B cell (primary cell): ENCODE measurements around the gene ANAPC2. TPM values are rescaled to one million over a fixed set of nuclear protein-coding genes. Genes with fewer than 3 reads are reported as not detected.
A peak's percentile ranks its signal among the peaks of the same experiment; 100 is the strongest.

Source experiments
- ATAC-seq: fragments of 200-7000 bp; cut with Tn5 transposase; one replicate; pipeline ENCODE4 v1.10.0; 2021; ENCODE audit warnings: low read depth, mild to moderate bottlenecking, moderate number of reproducible peaks, moderate library complexity
- CTCF ChIA-PET: fragments of 350-600 bp; sonication (Branson Sonifier 250); formaldehyde crosslinking; loops from one replicate; lab custom pipeline; 2021; ENCODE audit warnings: antibody characterized with exemption, inconsistent platforms; lab: Charles Lee
- POLR2A ChIA-PET: fragments of 350-600 bp; sonication (Branson Sonifier 250); formaldehyde crosslinking; loops from one replicate; lab custom pipeline; 2021; ENCODE audit warnings: antibody characterized with exemption; lab: Charles Lee
- DNase-seq: peaks from one replicate; pipeline ENCODE4 v3.0.0; 2013
- H2AFZ ChIP-seq: 2 replicates; pipeline ENCODE4 v1.6.1; 2012; ENCODE audit warnings: mild to moderate bottlenecking, low read depth, low read length; ENCODE audit not compliant: insufficient read depth, poor library complexity, severe bottlenecking
- H3K27ac ChIP-seq, 2 donors: 1 replicate in 1 of 2; 2 replicates in 1 of 2; pipeline ENCODE4 v1.5.1; 2012 to 2013; ENCODE audit warnings: low read length in 2 of 2, mild to moderate bottlenecking in 2 of 2, moderate library complexity in 1 of 2
- H3K27me3 ChIP-seq, 4 experiments: fragments of 200-600 bp in 1 of 4; sonication (generic) in 1 of 4; replicated peaks in 1 of 4; 1 replicate in 2 of 4; 2 replicates in 2 of 4; pipeline versions ENCODE4 v1.6.1 to v1.7.0; 2013 to 2016; ENCODE audit warnings: low read length in 3 of 4, mild to moderate bottlenecking in 2 of 4, mixed read lengths in 1 of 4, moderate library complexity in 1 of 4; ENCODE audit not compliant: insufficient read depth in 4 of 4, control insufficient read depth in 3 of 4; ENCODE audit errors: control extremely low read depth in 1 of 4
- H3K36me3 ChIP-seq, 2 experiments: replicated peaks in 1 of 2; 1 replicate in 1 of 2; 2 replicates in 1 of 2; pipeline versions ENCODE4 v1.6.1 to v1.7.1; 2013; ENCODE audit warnings: low read length in 1 of 2; ENCODE audit not compliant: insufficient read depth in 2 of 2, control insufficient read depth in 1 of 2; ENCODE audit errors: control extremely low read depth in 1 of 2, extremely low read depth in 1 of 2
- H3K4me1 ChIP-seq, 2 donors: fragments of 200-600 bp in 1 of 2; sonication (generic) in 1 of 2; 1 replicate in 1 of 2; 2 replicates in 1 of 2; pipeline versions ENCODE4 v1.5.1 to v1.6.1; 2013 to 2017; ENCODE audit warnings: low read length in 2 of 2; ENCODE audit not compliant: control insufficient read depth in 2 of 2, insufficient read depth in 2 of 2
- H3K4me2 ChIP-seq: replicated peaks from 2 replicates; pipeline ENCODE3; 2012; ENCODE audit warnings: mild to moderate bottlenecking, low read depth, low read length; ENCODE audit not compliant: poor library complexity, severe bottlenecking
- H3K4me3 ChIP-seq, 5 experiments: fragments of 200-600 bp in 1 of 5; sonication (generic) in 1 of 5; 1 replicate in 3 of 5; 2 replicates in 2 of 5; pipeline versions ENCODE4 v1.5.1 to v1.7.0; 2011 to 2016; ENCODE audit warnings: low read length in 4 of 5, mild to moderate bottlenecking in 4 of 5, low read depth in 2 of 5, control low read depth in 1 of 5, moderate library complexity in 1 of 5; ENCODE audit not compliant: insufficient read depth in 1 of 5; ENCODE audit errors: control extremely low read depth in 1 of 5, extremely low read depth in 1 of 5
- H3K79me2 ChIP-seq: fragments of 200-600 bp; sonication (generic); one replicate; pipeline ENCODE4 v1.6.0; 2016; ENCODE audit warnings: low read length; ENCODE audit not compliant: control insufficient read depth, insufficient read depth
- H3K9ac ChIP-seq: fragments of 200-600 bp; sonication (generic); 2 replicates; pipeline ENCODE4 v1.6.1; 2017; ENCODE audit warnings: mild to moderate bottlenecking, low read length, moderate library complexity
- H3K9me3 ChIP-seq, 3 donors: one replicate each; pipeline versions ENCODE4 v1.6.1 to v1.7.1; 2013; ENCODE audit warnings: low read length in 2 of 3; ENCODE audit not compliant: control insufficient read depth in 2 of 3, insufficient read depth in 1 of 3; ENCODE audit errors: control extremely low read depth in 1 of 3
- H4K20me1 ChIP-seq: 2 replicates; pipeline ENCODE4 v1.6.0; 2012; ENCODE audit warnings: mild to moderate bottlenecking, low read length; ENCODE audit not compliant: insufficient read depth, control insufficient read depth, poor library complexity, severe bottlenecking
- H3K27ac Mint-ChIP-seq: one replicate; pipeline ENCODE4 v1.8.0; 2021; ENCODE audit warnings: mixed read lengths
- H3K27me3 Mint-ChIP-seq: one replicate; pipeline ENCODE4 v1.8.0; 2021; ENCODE audit warnings: mixed read lengths
- H3K4me1 Mint-ChIP-seq: one replicate; pipeline ENCODE4 v1.8.0; 2021; ENCODE audit warnings: mixed read lengths
- H3K4me3 Mint-ChIP-seq: one replicate; pipeline ENCODE4 v1.8.0; 2021; ENCODE audit warnings: mixed read lengths
- H3K9me3 Mint-ChIP-seq: one replicate; pipeline ENCODE4 v1.8.0; 2022; ENCODE audit warnings: mixed read lengths; ENCODE audit not compliant: insufficient read depth
- CTCF ChIP-seq: fragments of 200-600 bp; IDR thresholded peaks from one replicate; pipeline ENCODE4 v1.8.0; 2022; ENCODE audit warnings: antibody characterized with exemption, mild to moderate bottlenecking
- EZH2 ChIP-seq: IDR thresholded peaks from 2 replicates; pipeline ENCODE4 v1.6.1; 2012; ENCODE audit warnings: borderline replicate concordance, low read depth, mild to moderate bottlenecking, moderate library complexity, low read length; ENCODE audit not compliant: insufficient read depth, poor library complexity, severe bottlenecking
- WGBS: methylation state at CpG from one replicate; pipeline ENCODE4 v1.1.5; 2013; ENCODE audit warnings: missing lambda C conversion rate; ENCODE audit not compliant: insufficient coverage; 5-methylcytosine and 5-hydroxymethylcytosine counted together
- intact Hi-C: fragments of 100-400 bp; cut with micrococcal nuclease; formaldehyde crosslinking; loops from one replicate; pipeline ENCODE4 v1.10.0; 2022
- polyA plus RNA-seq: library from polyadenylated mRNA; depleted of rRNA; stranded (reverse); fragments of >200 nt; gene quantifications from 2 replicates; pipeline ENCODE4 v1.2.3, GENCODE V29; 2012
- total RNA-seq, 2 donors: library from RNA; stranded (reverse); fragments of 120-200 nt in 1 of 2; gene quantifications; 1 replicate in 1 of 2; 2 replicates in 1 of 2; pipeline versions ENCODE4 v1.2.3 to v1.2.4, GENCODE V29; 2013 to 2022

The ANAPC2 gene
- total and polyA plus RNA-seq, 2 donors (not counting 1 experiment from before 2014, with no cell fraction given) = 121 to 127 TPM

DNA sequence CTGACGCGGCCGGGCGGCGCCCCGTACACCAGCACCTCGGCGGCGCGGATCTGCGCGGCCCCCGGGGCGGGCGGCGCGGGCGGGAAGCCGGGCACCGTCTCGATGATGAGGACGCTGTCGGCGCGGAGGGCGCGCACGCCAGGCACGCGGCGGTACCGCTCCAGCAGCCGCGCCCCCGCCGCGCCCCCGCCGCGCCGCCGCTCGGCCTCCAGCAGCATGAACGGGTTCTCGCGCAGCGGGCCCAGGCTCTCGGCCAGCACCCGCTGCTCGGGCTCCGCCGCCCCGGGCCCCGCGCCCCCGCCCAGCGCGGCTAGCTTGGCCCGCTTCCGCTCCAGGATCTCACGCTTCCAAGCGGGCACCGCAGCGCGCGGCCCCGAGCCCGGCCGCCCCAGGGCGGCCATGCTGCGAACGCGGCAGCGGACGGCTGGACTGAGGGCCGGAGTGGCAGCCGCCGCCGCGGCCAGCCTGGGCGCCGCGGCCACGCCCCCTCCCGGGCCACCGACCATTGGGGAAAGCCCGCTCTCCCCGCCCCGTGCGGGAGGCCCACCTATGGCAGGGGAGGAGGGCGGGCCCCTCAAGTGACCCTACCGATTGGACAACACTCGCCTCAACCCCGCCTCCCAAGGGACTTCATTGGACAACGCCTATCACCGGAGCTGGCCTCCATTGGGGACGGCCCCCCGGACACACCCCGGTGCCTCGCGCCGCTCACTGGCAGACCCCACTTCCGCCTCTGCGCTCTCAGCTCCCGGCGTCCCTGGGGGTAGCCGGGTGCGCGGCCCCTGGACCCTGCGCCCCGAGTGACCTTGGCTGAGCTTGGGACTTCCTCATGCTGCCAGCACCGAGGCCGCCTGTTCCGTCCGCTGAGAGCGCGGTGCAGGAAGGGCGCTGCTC, 12.2 kb upstream of the ANAPC2 start, which contains the start of gene TPRN:
TPRN (minus strand) TSS at position 431 of the 894 bp plus-strand sequence; CDS start at position 401, 30 bp downstream.
- Mint-ChIP-seq H3K9me3 (no peaks in the 10 kb centered on the region), H3K27ac (peak within 1 kb of the TSS; percentile 90), H3K27me3 (no peaks in the 10 kb centered on the region), H3K4me3 (peak within 1 kb of the TSS; percentile 88), H3K4me1 (peaks cover 29% of the 10 kb centered on the region)
- Histone ChIP-seq H3K36me3 (peaks cover 0 to 5% of the 10 kb centered on the region in 2 experiments), H4K20me1 (peaks cover 45% of the 10 kb centered on the region), H3K9me3 (no peaks in the 10 kb centered on the region), H3K27ac (peak within 1 kb of the TSS; percentile 78 to 89), H3K4me1 (peaks cover 31 to 41% of the 10 kb centered on the region in 2 donors), H3K9ac (peak within 1 kb of the TSS; percentile 81), H3K27me3 (peaks cover 0 to 6% (median 0%) of the 10 kb centered on the region in 4 experiments), H3K79me2 (peaks cover 79% of the 10 kb centered on the region), H3K4me2 (peak within 1 kb of the TSS; percentile 96), H3K4me3 (peak within 1 kb of the TSS; percentile 12 to 80 (median 75)), H2AFZ (peak within 1 kb of the TSS; percentile 85)
- intact Hi-C loops = loop anchor here (1.0 to 10.0 kb wide), 8 partner anchors 12 to 316 kb away; partner anchors contain the start of genes ANAPC2, NELFB, SAPCD2 and SSNA1
- WGBS = under 1% methylated on average over 118 of the region's 118 CpGs
- CTCF ChIA-PET = interaction anchor here (0.7 to 3.3 kb wide), 6 partner anchors 12 to 394 kb away, joined by 3 to 13 read pairs (median 4); partner anchors contain the start of genes ANAPC2 and SSNA1
- peak; percentile 99 for DNase-seq
- peak; percentile 95 for ATAC-seq
- POLR2A ChIA-PET = interaction anchor here (0.6 to 2.0 kb wide), 9 partner anchors 11 to 154 kb away, joined by 3 to 15 read pairs (median 5); partner anchors contain the start of gene TUBB4B
- no peak for TF ChIP-seq CTCF
- TF ChIP-seq EZH2 = no peak
